ENCODE results near the gene PRDM5.

PRDM5 gene

GRCh38 chr4:120847019-120847582, 75.4 kb downstream of the PRDM5 start:
- no peak for DNase-seq
- H2AK5ac ChIP-seq (ENCODE audit: low read length): no peak overlapping the region
- H2BK120ac ChIP-seq (ENCODE audit: insufficient read depth, low read length, poor library complexity): no peak overlapping the region
- no peak overlapping the region for H3K27ac ChIP-seq (ENCODE audit: low read depth, low read length)
- H3K4me2 ChIP-seq (ENCODE audit: low read length): no peak overlapping the region
- no peaks in the 10 kb centered on the region for H3K27me3 ChIP-seq (ENCODE audit: insufficient read depth, low read length)
- no peak overlapping the region for H4K91ac ChIP-seq (ENCODE audit: low read depth, low read length)
- H3K4me1 ChIP-seq (ENCODE audit: control insufficient read depth in 1 of 2, insufficient read depth in 2 of 2, low read length in 2 of 2): peaks cover 0 to 2% of the 10 kb centered on the region in 2 experiments
- no peaks in the 10 kb centered on the region for H3K79me2 ChIP-seq (ENCODE audit: control insufficient read depth, insufficient read depth, low read length, poor library complexity)
- no peak overlapping the region for H2BK12ac ChIP-seq (ENCODE audit: low read length)
- H3K9ac ChIP-seq (ENCODE audit: low read length): no peak overlapping the region
- no peaks in the 10 kb centered on the region for H3K36me3 ChIP-seq (ENCODE audit: control insufficient read depth in 1 of 2, insufficient read depth in 2 of 2, low read length in 2 of 2)
- H3K23ac ChIP-seq (ENCODE audit: low read length): no peak overlapping the region
- H3K14ac ChIP-seq (ENCODE audit: low read length): no peak overlapping the region
- H3K4me3 ChIP-seq (ENCODE audit: low read depth, low read length): no peak overlapping the region
- H2AFZ ChIP-seq (ENCODE audit: insufficient read depth, low read length, poor library complexity): no peak overlapping the region
- H3K4ac ChIP-seq (ENCODE audit: low read depth, low read length): no peak overlapping the region
- no peak overlapping the region for H3K18ac ChIP-seq (ENCODE audit: low read length)
- no peaks in the 10 kb centered on the region for H3K9me3 ChIP-seq (ENCODE audit: insufficient read depth, low read depth, low read length)
- no CpG with 5 or more reads among the region's 2 CpGs for WGBS (ENCODE audit: extremely low coverage, insufficient coverage, insufficient read length)
- no peak overlapping the region for H4K8ac ChIP-seq (ENCODE audit: low read depth, low read length)
- H3K79me1 ChIP-seq (ENCODE audit: low read length): no peaks in the 10 kb centered on the region
- H4K12ac ChIP-seq (ENCODE audit: low read depth, low read length): no peak overlapping the region
- no peak overlapping the region for H2BK5ac ChIP-seq (ENCODE audit: low read depth, low read length, poor library complexity)

- no peak overlapping the region for H3K4ac ChIP-seq (ENCODE audit: low read depth, low read length)
- H3K4me2 ChIP-seq (ENCODE audit: low read length): no peak overlapping the region
- no peak overlapping the region for H2AK5ac ChIP-seq (ENCODE audit: low read length)
- H3K18ac ChIP-seq (ENCODE audit: low read length): no peak overlapping the region
- no peak overlapping the region for H2BK120ac ChIP-seq (ENCODE audit: insufficient read depth, low read length, poor library complexity)
- DNase-seq: no peak
- H3K14ac ChIP-seq (ENCODE audit: low read length): no peak overlapping the region
- no peaks in the 10 kb centered on the region for H3K79me2 ChIP-seq (ENCODE audit: control insufficient read depth, insufficient read depth, low read length, poor library complexity)
- no peak overlapping the region for H4K12ac ChIP-seq (ENCODE audit: low read depth, low read length)
- H3K9ac ChIP-seq (ENCODE audit: low read length): no peak overlapping the region
- no peak overlapping the region for H2BK5ac ChIP-seq (ENCODE audit: low read depth, low read length, poor library complexity)
- H3K23ac ChIP-seq (ENCODE audit: low read length): no peak overlapping the region
- H3K27me3 ChIP-seq (ENCODE audit: insufficient read depth, low read length): no peaks in the 10 kb centered on the region
- H3K36me3 ChIP-seq (ENCODE audit: control insufficient read depth in 1 of 2, insufficient read depth in 2 of 2, low read length in 2 of 2): no peaks in the 10 kb centered on the region
- peaks cover 7 to 8% of the 10 kb centered on the region in 2 experiments for H3K4me1 ChIP-seq (ENCODE audit: control insufficient read depth in 1 of 2, insufficient read depth in 2 of 2, low read length in 2 of 2)
- no peaks in the 10 kb centered on the region for H3K9me3 ChIP-seq (ENCODE audit: insufficient read depth, low read depth, low read length)
- peaks cover 13% of the 10 kb centered on the region for H3K79me1 ChIP-seq (ENCODE audit: low read length)
- H3K27ac ChIP-seq (ENCODE audit: low read depth, low read length): no peak overlapping the region
- no CpG with 5 or more reads among the region's 2 CpGs for WGBS (ENCODE audit: extremely low coverage, insufficient coverage, insufficient read length)
- H4K8ac ChIP-seq (ENCODE audit: low read depth, low read length): no peak overlapping the region
- no peak overlapping the region for H2AFZ ChIP-seq (ENCODE audit: insufficient read depth, low read length, poor library complexity)
- no peak overlapping the region for H3K4me3 ChIP-seq (ENCODE audit: low read depth, low read length)
- H4K91ac ChIP-seq (ENCODE audit: low read depth, low read length): no peak overlapping the region
- H2BK12ac ChIP-seq (ENCODE audit: low read length): no peak overlapping the region
Observed at GRCh38 chr4:120844528-120844921, 78.0 kb downstream of the PRDM5 start.

- peaks cover 8% of the 10 kb centered on the region in 2 experiments for H3K4me1 ChIP-seq (ENCODE audit: control insufficient read depth in 1 of 2, insufficient read depth in 2 of 2, low read length in 2 of 2)
- H3K27ac ChIP-seq (ENCODE audit: low read depth, low read length): no peak overlapping the region
- no peak overlapping the region for H3K18ac ChIP-seq (ENCODE audit: low read length)
- no peak overlapping the region for H3K4ac ChIP-seq (ENCODE audit: low read depth, low read length)
- H2AFZ ChIP-seq (ENCODE audit: insufficient read depth, low read length, poor library complexity): no peak overlapping the region
- no peaks in the 10 kb centered on the region for H3K36me3 ChIP-seq (ENCODE audit: control insufficient read depth in 1 of 2, insufficient read depth in 2 of 2, low read length in 2 of 2)
- no peaks in the 10 kb centered on the region for H3K27me3 ChIP-seq (ENCODE audit: insufficient read depth, low read length)
- H3K23ac ChIP-seq (ENCODE audit: low read length): no peak overlapping the region
- H3K14ac ChIP-seq (ENCODE audit: low read length): no peak overlapping the region
- no peak overlapping the region for H3K4me2 ChIP-seq (ENCODE audit: low read length)
- H3K4me3 ChIP-seq (ENCODE audit: low read depth, low read length): no peak overlapping the region
- H2BK120ac ChIP-seq (ENCODE audit: insufficient read depth, low read length, poor library complexity): no peak overlapping the region
- no peak overlapping the region for H4K12ac ChIP-seq (ENCODE audit: low read depth, low read length)
- H3K79me1 ChIP-seq (ENCODE audit: low read length): peaks cover 14% of the 10 kb centered on the region
- no peak overlapping the region for H2BK5ac ChIP-seq (ENCODE audit: low read depth, low read length, poor library complexity)
- no peaks in the 10 kb centered on the region for H3K9me3 ChIP-seq (ENCODE audit: insufficient read depth, low read depth, low read length)
- no peak overlapping the region for H4K8ac ChIP-seq (ENCODE audit: low read depth, low read length)
- H2AK5ac ChIP-seq (ENCODE audit: low read length): no peak overlapping the region
- H4K91ac ChIP-seq (ENCODE audit: low read depth, low read length): no peak overlapping the region
- H2BK12ac ChIP-seq (ENCODE audit: low read length): no peak overlapping the region
- DNase-seq: no peak
- H3K79me2 ChIP-seq (ENCODE audit: control insufficient read depth, insufficient read depth, low read length, poor library complexity): no peaks in the 10 kb centered on the region
- WGBS (ENCODE audit: extremely low coverage, insufficient coverage, insufficient read length): no CpG with 5 or more reads among the region's 7 CpGs
- no peak overlapping the region for H3K9ac ChIP-seq (ENCODE audit: low read length)
Observed at GRCh38 chr4:120843849-120844527, 78.5 kb downstream of the PRDM5 start.

- no peaks in the 10 kb centered on the region for H3K27me3 ChIP-seq (ENCODE audit: insufficient read depth, low read length)
- H3K23ac ChIP-seq (ENCODE audit: low read length): no peak overlapping the region
- H2BK12ac ChIP-seq (ENCODE audit: low read length): no peak overlapping the region
- H3K4me2 ChIP-seq (ENCODE audit: low read length): no peak overlapping the region
- peaks cover 0 to 2% of the 10 kb centered on the region in 2 experiments for H3K36me3 ChIP-seq (ENCODE audit: control insufficient read depth in 1 of 2, insufficient read depth in 2 of 2, low read length in 2 of 2)
- peaks cover 14% of the 10 kb centered on the region for H3K79me1 ChIP-seq (ENCODE audit: low read length)
- H4K8ac ChIP-seq (ENCODE audit: low read depth, low read length): no peak overlapping the region
- H3K79me2 ChIP-seq (ENCODE audit: control insufficient read depth, insufficient read depth, low read length, poor library complexity): no peaks in the 10 kb centered on the region
- WGBS (ENCODE audit: extremely low coverage, insufficient coverage, insufficient read length): no CpG with 5 or more reads among the region's 3 CpGs
- no peak overlapping the region for H3K18ac ChIP-seq (ENCODE audit: low read length)
- no peak for DNase-seq
- H2AFZ ChIP-seq (ENCODE audit: insufficient read depth, low read length, poor library complexity): no peak overlapping the region
- H3K27ac ChIP-seq (ENCODE audit: low read depth, low read length): no peak overlapping the region
- no peak overlapping the region for H3K4me3 ChIP-seq (ENCODE audit: low read depth, low read length)
- no peaks in the 10 kb centered on the region for H3K9me3 ChIP-seq (ENCODE audit: insufficient read depth, low read depth, low read length)
- H2BK120ac ChIP-seq (ENCODE audit: insufficient read depth, low read length, poor library complexity): no peak overlapping the region
- no peak overlapping the region for H2AK5ac ChIP-seq (ENCODE audit: low read length)
- H3K4ac ChIP-seq (ENCODE audit: low read depth, low read length): no peak overlapping the region
- no peak overlapping the region for H3K9ac ChIP-seq (ENCODE audit: low read length)
- no peak overlapping the region for H4K12ac ChIP-seq (ENCODE audit: low read depth, low read length)
- peaks cover 10 to 11% of the 10 kb centered on the region in 2 experiments for H3K4me1 ChIP-seq (ENCODE audit: control insufficient read depth in 1 of 2, insufficient read depth in 2 of 2, low read length in 2 of 2)
- no peak overlapping the region for H3K14ac ChIP-seq (ENCODE audit: low read length)
- no peak overlapping the region for H4K91ac ChIP-seq (ENCODE audit: low read depth, low read length)
- H2BK5ac ChIP-seq (ENCODE audit: low read depth, low read length, poor library complexity): no peak overlapping the region
Observed at GRCh38 chr4:120842031-120842430, 80.5 kb downstream of the PRDM5 start.
